ENCODE data around the gene ANXA6.

ANXA6 gene

GRCh38 chr5:151064916-151065499 is 92.6 kb downstream of the ANXA6 start:
- H3K27me3 ChIP-seq (replicated peaks; ENCODE audit: control insufficient read depth, insufficient read depth, low read length) = no peaks in the 10 kb centered on the region
- H3K36me3 ChIP-seq (ENCODE audit: control insufficient read depth, insufficient read depth, low read length) = peaks cover 47% of the 10 kb centered on the region
- no peak overlapping the region for H3K4me3 ChIP-seq (replicated peaks; ENCODE audit: low read depth, low read length)
- no peak for TF ChIP-seq CTCF (IDR thresholded peaks at IDR 0.05; ENCODE audit: insufficient read depth, low read length, poor library complexity, severe bottlenecking)
- DNase-seq (ENCODE audit: extremely low read depth, insufficient read length) = no peak

GRCh38 chr5:151063142-151063989 is 94.2 kb downstream of the ANXA6 start:
- DNase-seq (ENCODE audit: extremely low read depth, insufficient read length) = no peak
- no peak for TF ChIP-seq CTCF (IDR thresholded peaks at IDR 0.05; ENCODE audit: insufficient read depth, low read length, poor library complexity, severe bottlenecking)
- Histone ChIP-seq H3K4me3 (replicated peaks; ENCODE audit: low read depth, low read length) (no peak overlapping the region), H3K27me3 (replicated peaks; ENCODE audit: control insufficient read depth, insufficient read depth, low read length) (no peaks in the 10 kb centered on the region), H3K36me3 (ENCODE audit: control insufficient read depth, insufficient read depth, low read length) (peaks cover 51% of the 10 kb centered on the region)

DNA sequence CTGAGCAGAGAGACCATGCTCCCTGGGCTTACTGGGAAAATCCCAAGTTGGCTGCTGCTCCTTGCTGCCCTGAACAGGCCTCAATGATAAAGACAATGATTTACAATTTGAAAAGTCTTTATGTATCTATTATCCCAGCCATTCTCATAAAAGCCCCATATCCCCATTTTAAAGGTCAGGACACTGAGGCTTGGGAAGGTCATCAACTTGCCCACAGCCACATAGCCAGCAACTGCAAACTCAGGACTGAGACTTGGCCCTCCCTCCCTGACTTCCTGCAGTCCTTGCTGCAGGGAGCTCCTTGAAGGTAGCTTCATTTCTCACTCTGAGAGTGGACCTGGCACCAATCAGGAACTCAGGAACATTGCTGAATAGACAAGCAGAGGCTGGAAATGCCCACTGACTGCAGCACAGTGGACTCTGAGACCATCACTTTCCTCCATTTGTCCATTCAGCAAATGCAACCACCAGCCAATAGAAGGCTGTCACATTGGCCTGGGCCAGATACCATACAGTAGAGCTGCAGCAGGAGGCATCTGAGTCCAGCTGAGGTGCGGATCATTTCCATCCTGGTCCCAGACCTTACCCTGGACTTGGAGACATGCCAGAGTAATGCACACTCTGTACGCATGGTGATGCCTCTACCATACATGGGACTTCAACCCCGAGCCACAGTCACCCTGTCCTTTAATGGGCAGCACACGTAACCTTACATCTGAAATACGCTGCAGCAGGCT is 95.0 kb downstream of the ANXA6 start:
- no peak for DNase-seq (ENCODE audit: extremely low read depth, insufficient read length)
- peaks cover 47% of the 10 kb centered on the region for H3K36me3 ChIP-seq (ENCODE audit: control insufficient read depth, insufficient read depth, low read length)
- H3K4me3 ChIP-seq (replicated peaks; ENCODE audit: low read depth, low read length) = no peak overlapping the region
- TF ChIP-seq CTCF (IDR thresholded peaks at IDR 0.05; ENCODE audit: insufficient read depth, low read length, poor library complexity, severe bottlenecking) = no peak
- H3K27me3 ChIP-seq (replicated peaks; ENCODE audit: control insufficient read depth, insufficient read depth, low read length) = no peaks in the 10 kb centered on the region

DNA sequence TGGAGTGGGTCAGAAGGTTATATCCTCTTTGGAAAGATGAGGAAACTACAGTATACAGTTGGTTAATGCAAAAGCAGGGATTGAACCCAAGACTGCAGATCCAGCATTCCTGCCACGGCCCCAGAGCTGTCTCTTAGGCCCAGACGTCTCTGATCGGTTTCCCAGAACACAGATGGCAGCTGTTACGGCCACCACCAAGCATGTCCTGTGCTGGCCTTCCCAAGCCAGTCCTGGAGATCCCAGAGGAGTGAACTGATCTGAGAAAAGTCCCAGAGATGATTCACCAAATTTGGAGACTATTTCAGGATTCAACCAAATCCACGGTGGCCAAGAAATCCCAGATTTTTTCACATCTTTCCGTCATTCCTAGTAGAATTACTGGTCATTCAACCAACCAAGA is 96.8 kb downstream of the ANXA6 start:
- Histone ChIP-seq H3K4me3 (replicated peaks; ENCODE audit: low read depth, low read length) (no peak overlapping the region), H3K36me3 (ENCODE audit: control insufficient read depth, insufficient read depth, low read length) (peaks cover 50% of the 10 kb centered on the region), H3K27me3 (replicated peaks; ENCODE audit: control insufficient read depth, insufficient read depth, low read length) (no peaks in the 10 kb centered on the region)
- no peak for DNase-seq (ENCODE audit: extremely low read depth, insufficient read length)
- TF ChIP-seq CTCF (IDR thresholded peaks at IDR 0.05; ENCODE audit: insufficient read depth, low read length, poor library complexity, severe bottlenecking) = no peak

GRCh38 chr5:151058891-151059489 is 98.6 kb downstream of the ANXA6 start:
- peak; percentile 20 for TF ChIP-seq CTCF (IDR thresholded peaks at IDR 0.05; ENCODE audit: insufficient read depth, low read length, poor library complexity, severe bottlenecking)
- Histone ChIP-seq H3K27me3 (replicated peaks; ENCODE audit: control insufficient read depth, insufficient read depth, low read length) (no peaks in the 10 kb centered on the region), H3K36me3 (ENCODE audit: control insufficient read depth, insufficient read depth, low read length) (peaks cover 58% of the 10 kb centered on the region), H3K4me3 (replicated peaks; ENCODE audit: low read depth, low read length) (no peak overlapping the region)
- DNase-seq (ENCODE audit: extremely low read depth, insufficient read length) = no peak
